Measurements from ENCODE around the gene HAUS8. TPM values are rescaled to one million over a fixed set of nuclear protein-coding genes. Genes with fewer than 3 reads are reported as not detected.
A peak's percentile ranks its signal among the peaks of the same experiment; 100 is the strongest.

HAUS8 gene, protein sequence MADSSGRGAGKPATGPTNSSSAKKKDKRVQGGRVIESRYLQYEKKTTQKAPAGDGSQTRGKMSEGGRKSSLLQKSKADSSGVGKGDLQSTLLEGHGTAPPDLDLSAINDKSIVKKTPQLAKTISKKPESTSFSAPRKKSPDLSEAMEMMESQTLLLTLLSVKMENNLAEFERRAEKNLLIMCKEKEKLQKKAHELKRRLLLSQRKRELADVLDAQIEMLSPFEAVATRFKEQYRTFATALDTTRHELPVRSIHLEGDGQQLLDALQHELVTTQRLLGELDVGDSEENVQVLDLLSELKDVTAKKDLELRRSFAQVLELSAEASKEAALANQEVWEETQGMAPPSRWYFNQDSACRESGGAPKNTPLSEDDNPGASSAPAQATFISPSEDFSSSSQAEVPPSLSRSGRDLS
- total RNA-seq (22.4 and 24.9 TPM in 2 replicates), polyA plus RNA-seq (17.6 and 18.3 TPM in 2 replicates), polyA minus RNA-seq (4.7 and 6.8 TPM in 2 replicates)
- 8.3 TPM for total RNA-seq (2013)

- H3K4me1 Mint-ChIP-seq: peaks cover 66% of the 10 kb centered on the region
- H3K27ac ChIP-seq (ENCODE audit: low read length in 2 of 2): peak within 1 kb of the TSS; percentile 79 to 89
- H3K9me3 ChIP-seq (ENCODE audit: control extremely low read depth in 1 of 3, control insufficient read depth in 2 of 3, insufficient read depth in 1 of 3, low read length in 2 of 3): no peaks in the 10 kb centered on the region
These were observed at the start of gene HAUS8, which contains the start of gene MYO9B for GRCh38 chr19:17075035-17075863. HAUS8 (minus strand) TSS chr19:17075452; CDS start chr19:17075422, 30 bp downstream. MYO9B (plus strand) TSS chr19:17075777; CDS start chr19:17101718, 25,941 bp downstream.

More at GRCh38 chr19:17075035-17075863, at the start of gene HAUS8, which contains the start of gene MYO9B:
- Histone ChIP-seq H3K27me3 (replicated peaks in 1 of 4; ENCODE audit: control extremely low read depth in 1 of 4, control insufficient read depth in 3 of 4, insufficient read depth in 4 of 4, low read length in 3 of 4) (no peaks in the 10 kb centered on the region), H3K36me3 (replicated peaks in 1 of 2; ENCODE audit: control extremely low read depth in 1 of 2, control insufficient read depth in 1 of 2, extremely low read depth in 1 of 2, insufficient read depth in 2 of 2, low read length in 1 of 2) (peaks cover 2 to 16% of the 10 kb centered on the region in 2 experiments), H3K4me1 (ENCODE audit: control insufficient read depth in 2 of 2, insufficient read depth in 2 of 2, low read length in 2 of 2) (peaks cover 44 to 65% of the 10 kb centered on the region in 2 donors), H3K79me2 (ENCODE audit: control insufficient read depth, insufficient read depth, low read length) (peaks cover 92% of the 10 kb centered on the region), H4K20me1 (ENCODE audit: control insufficient read depth, insufficient read depth, low read length, poor library complexity, severe bottlenecking) (peaks cover 49% of the 10 kb centered on the region), H2AFZ (ENCODE audit: insufficient read depth, low read depth, low read length, poor library complexity, severe bottlenecking) (peak within 1 kb of the TSS; percentile 87), H3K9ac (ENCODE audit: low read length) (peak within 1 kb of the TSS; percentile 91), H3K4me2 (replicated peaks; ENCODE audit: low read depth, low read length, poor library complexity, severe bottlenecking) (peak within 1 kb of the TSS; percentile 92), H3K4me3 (ENCODE audit: control extremely low read depth in 1 of 5, extremely low read depth in 1 of 5, insufficient read depth in 1 of 5, low read depth in 2 of 5, low read length in 4 of 5) (peak within 1 kb of the TSS; percentile 77 to 93 (median 86))
- CTCF ChIA-PET: interaction anchor here (0.9 to 3.5 kb wide), 9 partner anchors 9 to 360 kb away, joined by 3 to 24 read pairs (median 4); no protein-coding TSS in a partner anchor
- Mint-ChIP-seq H3K9me3 (ENCODE audit: insufficient read depth) (no peaks in the 10 kb centered on the region), H3K27me3 (no peaks in the 10 kb centered on the region), H3K27ac (peak within 1 kb of the TSS; percentile 99), H3K4me3 (peak within 1 kb of the TSS; percentile 98)
- DNase-seq (peak; percentile 100), ATAC-seq (ENCODE audit: low read depth) (peak; percentile 87)
- intact Hi-C loops (cut with micrococcal nuclease): loop anchor here (1.0 to 5.0 kb wide), 8 partner anchors 15 to 1497 kb away; partner anchors contain the start of genes BABAM1, MRPL34, OCEL1 and UBA52
- POLR2A ChIA-PET: interaction anchor here (0.5 to 1.7 kb wide), 8 partner anchors 35 to 206 kb away, joined by 3 to 9 read pairs (median 3); partner anchors contain the start of genes ANKLE1, NR2F6 and USE1
- WGBS (ENCODE audit: insufficient coverage): under 1% methylated on average over 101 of the region's 103 CpGs
- TF ChIP-seq CTCF (IDR thresholded peaks at IDR 0.05) (no peak), EZH2 (IDR thresholded peaks at IDR 0.05; ENCODE audit: borderline replicate concordance, insufficient read depth, low read depth, low read length, poor library complexity, severe bottlenecking) (no peak)
